SK-N-SH treated with all-trans-retinoic acid at 6 μM for 48 hours (cell line): ENCODE data around the gene BLM.

Experiments used
- ATAC-seq: fragments of 200-7000 bp; cut with Tn5 transposase; 3 replicates; pipeline ENCODE4 v1.9.1; 2020; ENCODE audit warnings: mild to moderate bottlenecking, moderate library complexity
- ARNTL ChIP-seq: fragments of 450-650 bp; formaldehyde crosslinking; IDR thresholded peaks from 2 replicates; pipeline ENCODE4 v1.5.0; 2020; ENCODE audit warnings: low read depth, mild to moderate bottlenecking, moderate library complexity, borderline replicate concordance
- BACH2 ChIP-seq: fragments of 250-450 bp; sonication (Bioruptor Pico); IDR thresholded peaks from 2 replicates; pipeline ENCODE4 v1.9.0; 2021; ENCODE audit warnings: mild to moderate bottlenecking, borderline replicate concordance
- CSDC2 ChIP-seq: fragments of 250-450 bp; sonication (Bioruptor Pico); IDR thresholded peaks from 2 replicates; pipeline ENCODE4 v1.5.0; 2020; ENCODE audit warnings: mild to moderate bottlenecking, moderate library complexity
- ESRRG ChIP-seq: fragments of 250-450 bp; sonication (Bioruptor Pico); IDR thresholded peaks from 2 replicates; pipeline ENCODE4 v1.6.1; 2021; ENCODE audit warnings: mild to moderate bottlenecking
- GLIS3 ChIP-seq: fragments of 250-450 bp; sonication (Bioruptor Pico); IDR thresholded peaks from 2 replicates; pipeline ENCODE4 v1.5.0; 2020; ENCODE audit warnings: mild to moderate bottlenecking, moderate library complexity
- ISL1 ChIP-seq: fragments of 250-450 bp; sonication (Bioruptor Pico); IDR thresholded peaks from 2 replicates; pipeline ENCODE4 v2.1.2; 2022; ENCODE audit warnings: mild to moderate bottlenecking, moderate library complexity
- OSR1 ChIP-seq: fragments of 250-450 bp; sonication (Bioruptor Pico); IDR thresholded peaks from 2 replicates; pipeline ENCODE4 v1.8.0; 2022; ENCODE audit warnings: moderate library complexity, mild to moderate bottlenecking, inconsistent platforms
- POU6F1 ChIP-seq: fragments of 250-450 bp; sonication (Bioruptor Pico); IDR thresholded peaks from 2 replicates; pipeline ENCODE4 v1.8.0; 2021; ENCODE audit warnings: low read depth, mild to moderate bottlenecking, moderate library complexity, borderline replicate concordance
- PPARA ChIP-seq: fragments of 250-450 bp; sonication (Bioruptor Pico); IDR thresholded peaks from 2 replicates; pipeline ENCODE4 v1.5.0; 2020; ENCODE audit warnings: mild to moderate bottlenecking, borderline replicate concordance
- RARB ChIP-seq: fragments of 250-450 bp; sonication (Bioruptor Pico); IDR thresholded peaks from 2 replicates; pipeline ENCODE4 v1.8.0; 2021; ENCODE audit warnings: mild to moderate bottlenecking, moderate library complexity
- SNAI2 ChIP-seq: fragments of 250-450 bp; sonication (Bioruptor Pico); IDR thresholded peaks from 2 replicates; pipeline ENCODE4 v1.5.0; 2020; ENCODE audit warnings: mild to moderate bottlenecking, moderate library complexity
- TCF4 ChIP-seq: fragments of 250-450 bp; sonication (Bioruptor Pico); IDR thresholded peaks from 2 replicates; pipeline ENCODE4 v1.8.0; 2021; ENCODE audit warnings: mild to moderate bottlenecking, moderate library complexity, borderline replicate concordance
- TOX ChIP-seq: fragments of 250-450 bp; sonication (Bioruptor Pico); IDR thresholded peaks from 2 replicates; pipeline ENCODE4 v1.8.0; 2021; ENCODE audit warnings: mild to moderate bottlenecking, moderate library complexity, borderline replicate concordance
- TSHZ2 ChIP-seq: fragments of 250-450 bp; sonication (Bioruptor Pico); IDR thresholded peaks from 2 replicates; pipeline ENCODE4 v1.5.0; 2020; ENCODE audit warnings: mild to moderate bottlenecking, moderate library complexity
- ZC3H10 ChIP-seq: fragments of 250-450 bp; sonication (Bioruptor Pico); IDR thresholded peaks from 2 replicates; pipeline ENCODE4 v1.5.1; 2021; ENCODE audit warnings: mild to moderate bottlenecking, moderate library complexity
- ZFP3 ChIP-seq: fragments of 250-450 bp; sonication (Bioruptor Pico); IDR thresholded peaks from 2 replicates; pipeline ENCODE4 v1.5.0; 2020; ENCODE audit warnings: mild to moderate bottlenecking, moderate library complexity
- ZFP30 ChIP-seq: fragments of 450-650 bp; formaldehyde crosslinking; IDR thresholded peaks from 2 replicates; pipeline ENCODE4 v1.5.0; 2022; ENCODE audit warnings: mild to moderate bottlenecking, moderate library complexity
- ZNF565 ChIP-seq: fragments of 450-650 bp; formaldehyde crosslinking; conservative IDR thresholded peaks from 2 replicates; pipeline ENCODE4 v1.5.0; 2020; ENCODE audit warnings: low read depth, mild to moderate bottlenecking, moderate library complexity
- ZNF70 ChIP-seq: fragments of 450-650 bp; formaldehyde crosslinking; IDR thresholded peaks from 2 replicates; pipeline ENCODE4 v1.5.0; 2020; ENCODE audit warnings: mild to moderate bottlenecking, moderate library complexity
- ZNF8 ChIP-seq: fragments of 450-650 bp; formaldehyde crosslinking; IDR thresholded peaks from 2 replicates; pipeline ENCODE4 v1.5.0; 2020; ENCODE audit warnings: mild to moderate bottlenecking, moderate library complexity
- TF ChIP-seq, protein P1 (sequence below): fragments of 250-450 bp; sonication (Bioruptor Pico); IDR thresholded peaks from 2 replicates; pipeline ENCODE4 v1.5.1; 2020; ENCODE audit warnings: low read depth, mild to moderate bottlenecking, moderate library complexity

Gene BLM

GRCh38 chr15:90710436-90711027 is 6.6 kb upstream of the BLM start:
- no peak for ATAC-seq
- TF ChIP-seq TOX (CRISPR knock-in tag) (no peak), POU6F1 (no peak), ISL1 (no peak), ESRRG (no peak), OSR1 (CRISPR knock-in tag) (no peak), ZNF8 (CRISPR knock-in tag) (no peak), TCF4 (no peak), ZFP3 (CRISPR knock-in tag) (no peak), ZNF70 (CRISPR knock-in tag) (no peak), ZFP30 (no peak), RARB (CRISPR knock-in tag) (no peak), ZNF565 (CRISPR knock-in tag) (no peak), TSHZ2 (CRISPR knock-in tag) (no peak)

GRCh38 chr15:90711418-90711824 is 5.7 kb upstream of the BLM start:
- TF ChIP-seq TOX (CRISPR knock-in tag) (no peak), ESRRG (no peak), POU6F1 (no peak), TCF4 (no peak), ZC3H10 (CRISPR knock-in tag) (no peak), OSR1 (CRISPR knock-in tag) (no peak), RARB (CRISPR knock-in tag) (no peak), GLIS3 (CRISPR knock-in tag) (no peak), ZNF8 (CRISPR knock-in tag) (no peak), BACH2 (CRISPR knock-in tag) (no peak), CSDC2 (CRISPR knock-in tag) (no peak), ZNF565 (CRISPR knock-in tag) (no peak), PPARA (CRISPR knock-in tag) (no peak), SNAI2 (CRISPR knock-in tag) (no peak), ISL1 (no peak), ZNF70 (CRISPR knock-in tag) (no peak), ARNTL (no peak)
- TF ChIP-seq, protein P1, sequence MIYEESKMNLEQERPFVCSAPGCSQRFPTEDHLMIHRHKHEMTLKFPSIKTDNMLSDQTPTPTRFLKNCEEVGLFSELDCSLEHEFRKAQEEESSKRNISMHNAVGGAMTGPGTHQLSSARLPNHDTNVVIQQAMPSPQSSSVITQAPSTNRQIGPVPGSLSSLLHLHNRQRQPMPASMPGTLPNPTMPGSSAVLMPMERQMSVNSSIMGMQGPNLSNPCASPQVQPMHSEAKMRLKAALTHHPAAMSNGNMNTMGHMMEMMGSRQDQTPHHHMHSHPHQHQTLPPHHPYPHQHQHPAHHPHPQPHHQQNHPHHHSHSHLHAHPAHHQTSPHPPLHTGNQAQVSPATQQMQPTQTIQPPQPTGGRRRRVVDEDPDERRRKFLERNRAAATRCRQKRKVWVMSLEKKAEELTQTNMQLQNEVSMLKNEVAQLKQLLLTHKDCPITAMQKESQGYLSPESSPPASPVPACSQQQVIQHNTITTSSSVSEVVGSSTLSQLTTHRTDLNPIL (CRISPR knock-in tag): no peak

DNA sequence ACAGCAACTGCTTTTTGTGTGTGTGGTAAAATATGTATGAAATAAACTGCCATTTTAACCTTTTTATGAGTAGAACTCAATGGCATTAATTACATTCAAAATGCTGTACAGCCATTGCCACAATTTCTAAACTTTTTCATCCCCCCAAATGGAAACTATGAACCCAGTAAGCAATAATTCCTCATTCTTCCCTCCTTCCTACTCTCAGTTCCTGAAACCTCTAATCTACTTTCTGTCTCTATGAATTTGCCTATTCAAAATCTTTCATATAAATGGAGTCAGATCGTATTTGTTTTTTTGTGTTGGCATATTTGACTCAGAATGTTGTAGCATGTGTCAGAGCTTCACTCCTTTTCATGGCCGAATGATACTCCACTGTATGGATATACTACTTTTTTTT is 5.3 kb upstream of the BLM start:
- ATAC-seq: no peak
- TF ChIP-seq ZNF70 (CRISPR knock-in tag) (no peak), RARB (CRISPR knock-in tag) (no peak), ZNF565 (CRISPR knock-in tag) (no peak), TOX (CRISPR knock-in tag) (no peak), ZC3H10 (CRISPR knock-in tag) (no peak), ARNTL (no peak), ZFP30 (no peak), BACH2 (CRISPR knock-in tag) (no peak), ESRRG (no peak)
- TF ChIP-seq, protein P1 (CRISPR knock-in tag): no peak

More at GRCh38 chr15:90711418-90711824, 5.7 kb upstream of the BLM start:
- no peak for ATAC-seq
